AG09309 (cell line): ENCODE data around the gene TPRKB.
"Not testable (repeated sequence)": the region's sequence is repeated elsewhere in the genome, so short reads cannot be mapped to it uniquely, and the experiment has no call there.

Source experiments
- DNase-seq: peaks from one replicate; pipeline ENCODE4 v3.0.0-alpha.2; 2010; ENCODE audit warnings: low read depth
- H3K4me3 ChIP-seq: 2 replicates; pipeline ENCODE4 v1.5.1; 2011; ENCODE audit warnings: mild to moderate bottlenecking, low read depth, low read length, moderate library complexity; ENCODE audit not compliant: control insufficient read depth
- CTCF ChIP-seq: IDR thresholded peaks from 2 replicates; pipeline ENCODE4 v1.5.1; 2011; ENCODE audit warnings: mild to moderate bottlenecking, low read depth, low read length, inconsistent platforms; ENCODE audit not compliant: insufficient read depth, control insufficient read depth; ENCODE audit errors: missing control alignments

The TPRKB gene

GRCh38 chr2:73759904-73760303 lies 22.8 kb upstream of the TPRKB start:
- no peak for TF ChIP-seq CTCF
- H3K4me3 ChIP-seq = no peak overlapping the region
- DNase-seq = no peak

- no peak for DNase-seq
- H3K4me3 ChIP-seq = no peak overlapping the region
- no peak for TF ChIP-seq CTCF
These were observed 22.2 kb upstream of the TPRKB start for GRCh38 chr2:73759285-73759764.

DNA sequence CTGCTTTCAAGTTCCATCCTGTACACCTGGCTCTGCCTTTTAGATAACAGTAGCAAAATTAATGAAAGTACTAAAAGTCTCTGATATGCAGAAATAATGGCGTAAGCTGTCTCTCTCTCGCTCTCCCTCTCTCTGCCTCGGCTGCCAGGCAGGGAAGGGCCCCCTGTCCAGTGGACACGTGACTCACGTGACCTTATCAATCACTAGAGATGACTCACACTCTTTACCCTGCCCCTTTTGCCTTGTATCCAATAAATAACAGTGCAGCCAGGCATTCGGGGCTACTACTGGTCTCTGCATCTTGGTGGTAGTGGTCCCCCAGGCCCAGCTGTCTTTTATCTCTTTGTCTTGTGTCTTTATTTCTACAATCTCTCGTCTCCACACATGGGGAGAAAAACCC lies 17.2 kb upstream of the TPRKB start:
- not testable (repeated sequence) for H3K4me3 ChIP-seq, DNase-seq

DNA sequence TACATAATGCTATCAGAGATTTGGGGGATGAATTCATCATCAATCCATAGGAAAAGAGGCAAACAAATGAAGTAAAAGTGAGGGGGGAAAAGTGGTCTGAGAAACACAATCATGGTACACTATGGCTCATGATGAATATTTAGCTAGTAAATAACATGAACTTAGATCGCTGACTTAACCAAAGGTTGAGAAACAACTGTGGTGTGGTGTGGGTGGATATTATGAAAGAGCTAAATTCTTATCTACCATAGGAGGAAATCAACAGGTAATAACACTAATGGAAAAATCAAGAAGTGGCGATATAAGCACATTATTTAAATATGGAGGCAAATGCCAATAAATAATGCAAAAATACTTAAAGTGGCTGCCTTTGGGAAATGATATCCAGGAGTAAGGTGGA lies 12.2 kb upstream of the TPRKB start:
- H3K4me3 ChIP-seq = no peak overlapping the region
- TF ChIP-seq CTCF = no peak
- DNase-seq = no peak

DNA sequence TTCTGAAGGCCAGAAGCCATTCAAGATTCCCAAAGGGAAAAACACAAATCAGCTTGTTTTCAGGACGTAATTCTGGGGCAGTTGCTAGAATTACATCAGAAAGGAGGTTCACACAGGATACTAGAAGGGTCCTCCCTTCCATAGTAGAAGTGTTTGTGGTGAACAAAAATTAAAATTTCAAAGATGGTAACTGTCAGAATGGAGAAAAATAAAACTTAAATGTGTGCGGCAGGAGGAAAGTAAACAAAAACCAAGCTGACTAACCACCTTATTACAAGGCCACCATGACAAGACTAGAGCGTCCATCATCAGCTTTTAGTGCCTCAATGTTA lies 9.7 kb upstream of the TPRKB start:
- no peak for DNase-seq

GRCh38 chr2:73746015-73746876 lies 9.1 kb upstream of the TPRKB start:
- no peak overlapping the region for H3K4me3 ChIP-seq
- DNase-seq = no peak
- TF ChIP-seq CTCF = no peak

More for the DNA sequence above, 9.7 kb upstream of the TPRKB start:
- TF ChIP-seq CTCF = no peak
- no peak overlapping the region for H3K4me3 ChIP-seq

DNA sequence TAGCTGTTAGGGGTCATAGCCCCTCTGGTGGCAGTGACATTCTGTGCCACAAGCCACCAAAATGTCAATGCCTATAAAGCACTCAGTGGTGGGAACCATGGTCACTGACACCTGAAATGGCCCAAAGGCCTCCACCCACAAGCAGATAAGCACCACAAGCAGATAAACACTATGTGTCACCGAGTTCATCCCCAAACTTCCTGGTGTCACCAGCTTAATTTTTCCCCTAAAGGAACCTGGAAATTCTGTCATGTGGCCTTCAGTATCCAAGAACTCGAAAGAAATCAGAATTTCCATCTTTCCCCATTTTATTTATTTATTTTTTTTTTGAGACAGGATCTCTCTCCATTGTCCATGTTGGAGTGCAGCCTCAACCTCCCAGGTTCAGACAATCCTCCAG lies 3.6 kb upstream of the TPRKB start:
- TF ChIP-seq CTCF = no peak
- H3K4me3 ChIP-seq = no peak overlapping the region
- no peak for DNase-seq
